Cardiac fibroblast (primary cell): Measurements from ENCODE around the gene MEIS3.

Experiments used
- DNase-seq, 2 donors: peaks; one replicate each; pipeline versions ENCODE4 v3.0.0 to v3.0.0-alpha.2; 2010; ENCODE audit warnings: low read depth in 2 of 2
- H3K4me3 ChIP-seq, 2 donors: replicated peaks in 1 of 2; 1 replicate in 1 of 2; 2 replicates in 1 of 2; pipeline ENCODE4 v1.5.1; 2011; ENCODE audit warnings: low read depth in 2 of 2, low read length in 2 of 2, mild to moderate bottlenecking in 2 of 2, moderate library complexity in 1 of 2
- CTCF ChIP-seq: IDR thresholded peaks from one replicate; pipeline ENCODE4 v1.5.1; 2011; ENCODE audit warnings: low read depth, mild to moderate bottlenecking, low read length, inconsistent platforms

Gene MEIS3

GRCh38 chr19:47381653-47382279 lies 37.6 kb downstream of the MEIS3 start:
- no peak for TF ChIP-seq CTCF
- H3K4me3 ChIP-seq, result no peak overlapping the region
- DNase-seq, result no peak

- TF ChIP-seq CTCF, result no peak
- no peak overlapping the region for H3K4me3 ChIP-seq
- no peak for DNase-seq
Observed at GRCh38 chr19:47381121-47381520, 38.2 kb downstream of the MEIS3 start.

- H3K4me3 ChIP-seq, result no peak overlapping the region
- no peak for TF ChIP-seq CTCF
- DNase-seq, result no peak
Observed at GRCh38 chr19:47380559-47380958, 38.8 kb downstream of the MEIS3 start.

GRCh38 chr19:47379381-47379938 lies 39.9 kb downstream of the MEIS3 start:
- no peak for TF ChIP-seq CTCF
- no peak overlapping the region for H3K4me3 ChIP-seq
- DNase-seq, result no peak

- H3K4me3 ChIP-seq, result no peak overlapping the region
- no peak for DNase-seq
- no peak for TF ChIP-seq CTCF
Observed at GRCh38 chr19:47378246-47378645, 41.1 kb downstream of the MEIS3 start.

DNA sequence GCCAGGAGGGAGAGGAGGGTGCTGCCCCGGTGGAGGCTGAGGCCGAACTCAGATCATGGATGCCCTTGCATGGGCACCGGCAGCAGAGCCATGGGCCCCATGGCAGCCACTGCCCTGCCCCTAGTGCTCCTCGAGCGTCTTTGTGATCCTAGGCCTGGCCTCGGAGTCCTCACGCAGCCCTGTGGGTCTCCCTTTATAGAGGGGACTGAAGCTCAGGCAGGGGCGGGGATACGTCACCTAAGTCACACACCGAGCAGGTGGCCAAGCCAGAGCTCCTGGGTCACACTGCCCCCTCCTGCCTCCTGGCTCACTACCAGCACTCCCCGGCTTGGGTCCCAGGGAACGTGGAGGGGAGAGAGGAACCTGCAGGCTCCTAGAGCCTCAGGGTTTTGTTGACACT lies 41.5 kb downstream of the MEIS3 start:
- TF ChIP-seq CTCF, result no peak
- no peak overlapping the region for H3K4me3 ChIP-seq
- DNase-seq, result no peak

DNA sequence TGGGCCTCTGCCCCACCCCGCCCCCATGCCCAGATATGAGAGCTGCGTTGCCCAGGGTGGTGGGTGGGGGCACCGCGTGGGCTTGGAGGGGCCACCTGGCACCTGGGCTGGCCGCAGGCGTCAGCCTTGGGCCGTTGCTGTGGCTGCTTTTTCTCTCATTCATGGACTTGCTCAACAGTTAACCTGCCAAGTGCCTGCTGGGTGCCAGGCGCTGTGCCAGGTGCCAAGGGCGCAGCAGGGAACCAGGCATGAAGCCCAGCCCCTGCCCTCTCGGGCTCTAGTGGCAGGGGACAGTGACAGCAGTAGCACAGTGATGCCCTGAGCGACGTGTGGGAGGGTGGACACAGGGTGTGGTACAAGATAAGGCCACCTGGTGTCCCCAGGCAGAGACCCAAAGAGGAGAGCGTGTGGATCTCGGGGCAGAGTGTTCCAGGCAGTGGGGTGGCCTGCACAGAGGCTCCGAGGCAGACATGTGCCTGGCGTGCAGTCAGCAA lies 42.1 kb downstream of the MEIS3 start:
- no peak for TF ChIP-seq CTCF
- DNase-seq, result no peak
- H3K4me3 ChIP-seq, result no peak overlapping the region
